HCT116 (cell line): ENCODE measurements around the gene PYCR2.

Source experiments
- ATF3 ChIP-seq: IDR thresholded peaks from 2 replicates; pipeline ENCODE4 v1.6.1; 2012
- CTCF ChIP-seq, 3 experiments: fragments of 200-600 bp in 1 of 3; sonication (generic) in 1 of 3; IDR thresholded peaks in 2 of 3; conservative IDR thresholded peaks in 1 of 3; 2 replicates each; pipeline ENCODE4 v1.5.1; 2012 to 2017; ENCODE audit warnings: low read depth in 2 of 3, low read length in 2 of 3, antibody characterized with exemption in 1 of 3, borderline replicate concordance in 1 of 3, control low read depth in 1 of 3, mild to moderate bottlenecking in 1 of 3, mixed read lengths in 1 of 3, mixed run types in 1 of 3, moderate library complexity in 1 of 3; ENCODE audit not compliant: insufficient read depth in 1 of 3
- EGR1 ChIP-seq: IDR thresholded peaks from 2 replicates; pipeline ENCODE4 v1.6.1; 2012; ENCODE audit warnings: low read depth
- MAX ChIP-seq: IDR thresholded peaks from 2 replicates; pipeline ENCODE4 v1.6.1; 2012
- POLR2A ChIP-seq: IDR thresholded peaks from 2 replicates; pipeline ENCODE4 v1.7.0; 2011; ENCODE audit warnings: borderline replicate concordance; ENCODE audit not compliant: insufficient read depth, insufficient read length; ENCODE audit errors: extremely low read depth
- REST ChIP-seq: IDR thresholded peaks from 2 replicates; pipeline ENCODE4 v1.6.1; 2012; ENCODE audit warnings: low read depth
- YY1 ChIP-seq: IDR thresholded peaks from 2 replicates; pipeline ENCODE4 v1.6.1; 2011; ENCODE audit warnings: low read length, low read depth, moderate library complexity, mild to moderate bottlenecking; ENCODE audit not compliant: insufficient replicate concordance; ENCODE audit errors: extremely low read depth

- TF ChIP-seq CTCF (IDR thresholded peaks at IDR 0.05 in 2 of 3, conservative IDR thresholded peaks at IDR 0.05 in 1 of 3; ENCODE audit: borderline replicate concordance in 1 of 3, insufficient read depth in 1 of 3, low read depth in 2 of 3, low read length in 2 of 3): no peak
- no peak for TF ChIP-seq YY1
- no peak for TF ChIP-seq REST
- no peak for TF ChIP-seq EGR1
- TF ChIP-seq ATF3: no peak
- no peak for TF ChIP-seq POLR2A
- TF ChIP-seq MAX: no peak
Measured at GRCh38 chr1:225897595-225898514, 26.2 kb downstream of the PYCR2 start.
